Measurements from ENCODE around the gene MAU2.

The MAU2 gene

DNA sequence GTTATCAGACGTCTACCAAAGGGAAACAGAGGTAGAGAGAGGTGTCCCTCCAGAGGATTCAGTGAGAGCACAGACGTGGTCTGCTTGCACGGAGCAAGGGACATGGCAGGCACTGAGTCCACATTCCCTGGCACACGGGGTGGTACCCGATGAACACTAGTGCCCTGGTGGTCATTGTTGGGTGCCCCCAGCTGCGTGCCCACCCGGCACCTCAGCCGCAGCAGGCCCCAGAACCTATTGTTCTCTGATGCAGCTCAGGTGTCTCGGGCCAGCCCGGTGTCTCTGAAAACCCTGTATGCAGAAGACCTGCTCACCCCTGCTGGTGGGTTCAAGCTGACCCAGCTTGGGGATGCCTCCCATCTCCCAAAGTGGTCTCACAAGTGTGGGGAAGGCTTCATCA, 12.3 kb upstream of the MAU2 start:
- no peak for DNase-seq

DNA sequence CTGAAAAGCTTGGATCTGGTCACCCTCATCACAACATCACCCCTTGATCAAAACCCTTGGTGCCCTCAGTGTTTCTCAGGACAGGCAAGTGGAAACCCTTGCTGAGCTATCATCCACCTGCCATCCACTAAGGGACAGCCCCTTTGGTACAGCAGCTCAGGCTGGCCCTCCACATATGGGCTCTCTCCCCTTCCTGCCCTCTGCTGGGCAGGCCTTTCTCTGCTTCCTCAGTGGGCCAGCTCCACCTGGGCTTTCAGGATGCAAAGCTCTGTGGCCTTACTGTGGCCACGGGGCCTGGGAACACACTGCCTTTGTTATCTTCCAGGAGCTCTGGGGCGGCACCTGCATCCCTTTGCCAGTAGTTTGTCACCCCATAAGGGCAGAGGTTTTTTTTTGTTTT, 5.2 kb upstream of the MAU2 start:
- DNase-seq, result no peak

DNA sequence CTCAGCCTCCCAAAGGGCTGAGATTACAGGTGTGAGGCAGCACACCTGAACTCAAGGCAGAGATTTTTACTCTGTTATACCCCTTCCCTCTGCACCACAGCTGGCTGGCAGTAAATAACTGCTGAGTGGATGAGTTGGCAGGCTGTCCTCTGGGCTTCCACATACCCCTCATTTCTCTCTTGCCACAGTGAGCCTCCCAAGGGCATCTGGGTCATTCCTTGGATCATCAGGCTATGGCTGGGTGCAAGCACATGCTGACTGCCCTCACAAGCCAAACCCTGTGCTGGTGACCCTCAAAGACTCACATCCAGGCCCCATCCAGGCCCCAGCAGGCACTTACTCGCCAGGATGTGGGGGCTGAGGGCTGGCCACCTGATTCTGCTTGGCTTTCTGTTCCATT, 4.5 kb upstream of the MAU2 start:
- DNase-seq, result no peak

DNA sequence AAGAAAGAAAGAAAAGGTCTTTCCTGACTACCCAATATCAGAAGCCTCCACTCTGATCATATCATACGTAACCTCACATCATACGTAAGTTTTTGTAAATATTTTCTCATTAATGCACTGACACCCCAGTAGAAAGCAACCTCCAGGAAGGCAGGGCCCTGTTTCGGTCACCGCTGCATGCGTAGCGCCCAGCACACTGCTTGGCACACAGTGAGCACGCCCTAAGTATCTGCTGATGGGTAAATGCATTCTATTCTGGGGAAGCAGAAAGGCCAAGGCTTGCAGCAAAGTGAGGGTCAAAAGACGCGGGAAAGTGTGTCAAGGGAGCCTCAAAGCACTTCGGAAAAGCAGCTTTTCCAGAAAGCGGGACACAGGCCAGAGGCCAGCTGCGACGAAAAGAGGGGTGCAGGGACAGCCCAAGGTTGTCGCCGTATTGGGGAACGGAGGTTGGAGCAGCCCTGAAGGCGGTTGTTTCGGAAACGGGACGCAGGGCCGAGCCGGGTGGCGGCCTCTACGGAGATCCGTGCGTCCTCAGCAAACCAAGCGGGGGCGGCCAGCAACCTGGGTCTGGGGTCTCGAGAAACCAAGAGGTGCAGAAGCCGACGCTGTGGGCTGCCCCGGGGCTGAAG, 783 bp upstream of the MAU2 start:
- no peak for DNase-seq

DNA sequence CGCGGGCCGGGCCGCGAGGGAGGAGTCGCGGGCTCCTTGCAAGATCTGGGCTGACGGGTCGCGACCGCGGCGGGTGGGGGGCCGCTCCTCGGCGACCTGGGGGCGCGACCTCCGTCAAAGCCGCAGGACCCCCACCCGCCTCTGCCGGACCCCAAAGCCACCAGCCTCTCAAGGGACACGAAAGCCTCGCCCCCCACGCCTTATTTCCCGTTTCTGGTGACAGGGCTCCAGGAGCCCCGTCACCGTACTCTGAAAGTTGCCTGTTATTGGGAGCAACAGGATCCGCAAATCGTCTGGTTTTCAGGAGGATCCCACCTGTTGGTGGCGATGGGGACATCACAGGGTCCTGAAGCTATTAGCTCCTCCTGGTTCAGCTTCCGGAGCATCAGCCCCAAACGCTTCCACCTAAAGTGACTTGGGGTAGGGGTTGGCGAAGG, 530 bp downstream of the MAU2 start:
- no peak for DNase-seq

GRCh38 chr19:19324059-19324770, 3.6 kb downstream of the MAU2 start:
- no peak for DNase-seq

GRCh38 chr19:19327672-19328071, 7.0 kb downstream of the MAU2 start:
- no peak for DNase-seq

GRCh38 chr19:19329126-19329525, 8.5 kb downstream of the MAU2 start:
- DNase-seq, result no peak

GRCh38 chr19:19334063-19334988, 13.7 kb downstream of the MAU2 start:
- DNase-seq, result no peak

DNA sequence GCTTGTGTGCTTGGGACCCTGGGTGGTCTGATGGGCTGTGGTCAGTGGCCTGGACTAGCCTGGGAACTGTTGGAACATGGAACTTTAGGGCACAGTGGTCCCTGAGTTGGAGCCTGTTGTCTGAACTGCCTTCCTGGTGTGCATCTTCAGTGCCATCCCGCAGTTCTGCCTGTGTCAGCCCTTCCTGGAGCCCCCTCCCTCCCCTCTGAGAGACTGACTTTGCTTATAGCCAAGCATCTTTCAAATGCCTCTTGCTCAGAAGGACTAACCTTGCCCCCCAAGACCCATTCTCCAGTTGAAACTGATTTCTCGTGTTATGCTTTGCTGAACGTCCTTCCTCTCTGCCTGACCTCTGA, 14.3 kb downstream of the MAU2 start:
- no peak for DNase-seq

GRCh38 chr19:19335408-19336158, 15.0 kb downstream of the MAU2 start:
- DNase-seq, result no peak

DNA sequence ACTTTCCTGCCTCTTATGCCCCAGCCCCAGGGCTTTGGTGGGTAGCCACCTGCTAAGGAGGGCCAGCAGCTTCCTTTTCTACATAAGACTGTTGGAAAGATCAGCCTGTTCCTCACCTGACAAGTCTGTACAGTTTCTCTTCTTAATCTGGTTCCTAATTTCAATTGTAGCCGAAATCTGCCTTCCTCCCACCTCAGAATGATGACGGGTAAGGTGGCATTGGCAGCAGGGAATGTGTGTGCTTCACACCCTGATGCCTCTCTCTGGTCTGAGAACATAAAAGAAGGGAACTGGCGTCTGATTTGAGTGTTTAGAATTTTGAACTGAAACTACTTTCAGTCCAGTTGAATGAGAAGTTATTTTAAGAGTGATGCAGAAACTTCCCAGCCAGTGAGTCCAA, 16.0 kb downstream of the MAU2 start:
- no peak for DNase-seq

GRCh38 chr19:19337120-19337519, 16.5 kb downstream of the MAU2 start:
- no peak for DNase-seq

DNA sequence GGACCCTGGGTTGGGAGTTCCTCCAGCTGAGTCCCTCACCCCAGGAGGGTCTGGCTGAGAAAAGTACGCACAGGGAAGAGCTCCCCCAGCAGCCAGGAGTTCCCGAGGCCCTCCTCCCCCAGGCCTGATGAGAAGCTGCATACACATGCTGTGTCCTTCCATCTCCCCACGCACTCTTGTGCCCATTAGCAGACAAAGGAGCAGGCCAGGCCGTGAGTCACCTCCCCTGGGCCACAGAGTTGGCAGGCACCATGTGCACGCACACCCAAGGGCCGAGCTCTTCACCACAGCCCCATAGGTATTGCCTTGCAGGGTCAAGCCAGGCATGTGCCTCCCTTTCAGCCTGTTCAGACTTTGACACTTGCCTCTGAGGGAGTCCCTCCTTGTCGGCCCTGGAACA, 17.5 kb downstream of the MAU2 start:
- DNase-seq, result no peak

- no peak for DNase-seq
These were observed 20.4 kb downstream of the MAU2 start for GRCh38 chr19:19341026-19341425.

DNA sequence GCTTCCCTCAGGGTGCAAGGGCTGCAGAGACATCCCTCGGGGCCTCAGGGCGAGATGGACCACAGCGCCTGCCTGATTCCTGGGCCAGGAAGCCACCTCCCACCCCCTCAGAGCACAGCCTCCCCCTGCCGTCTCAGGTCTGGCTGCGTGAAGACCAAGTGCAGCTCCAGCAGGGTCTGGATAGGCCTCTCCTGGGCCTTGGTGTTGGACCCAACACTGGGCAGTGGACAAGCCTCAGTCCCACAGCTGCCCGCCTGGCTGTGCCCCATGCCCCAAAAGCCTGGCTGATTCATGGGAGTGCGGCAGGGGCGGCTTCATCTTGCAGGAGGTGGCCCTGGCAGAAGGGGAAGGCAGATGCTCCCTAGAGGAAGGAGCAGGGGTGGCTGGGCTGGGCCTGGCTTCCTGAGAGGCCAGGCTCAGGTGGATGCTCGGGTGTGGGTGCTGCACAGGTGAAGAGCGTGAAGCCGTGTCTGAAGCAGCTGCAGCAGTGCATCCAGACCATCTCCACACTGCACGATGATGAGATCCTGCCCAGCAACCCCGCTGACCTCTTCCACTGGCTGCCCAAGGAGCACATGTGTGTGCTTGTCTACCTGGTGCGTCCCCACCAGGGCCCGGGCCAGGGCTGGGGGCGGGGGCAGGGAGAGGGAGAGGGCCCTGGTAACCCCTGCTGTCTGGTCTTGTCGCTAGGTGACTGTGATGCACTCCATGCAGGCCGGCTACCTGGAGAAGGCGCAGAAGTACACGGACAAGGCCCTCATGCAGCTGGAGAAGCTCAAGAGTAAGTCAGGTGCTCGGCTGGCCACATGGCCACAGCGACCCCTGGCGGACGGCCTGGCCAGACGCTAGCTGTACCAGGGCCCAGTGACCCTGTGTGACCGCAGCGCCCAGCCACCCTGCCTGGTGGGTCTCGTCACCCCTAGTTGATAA, 21.7 kb downstream of the MAU2 start:
- DNase-seq, result no peak

DNA sequence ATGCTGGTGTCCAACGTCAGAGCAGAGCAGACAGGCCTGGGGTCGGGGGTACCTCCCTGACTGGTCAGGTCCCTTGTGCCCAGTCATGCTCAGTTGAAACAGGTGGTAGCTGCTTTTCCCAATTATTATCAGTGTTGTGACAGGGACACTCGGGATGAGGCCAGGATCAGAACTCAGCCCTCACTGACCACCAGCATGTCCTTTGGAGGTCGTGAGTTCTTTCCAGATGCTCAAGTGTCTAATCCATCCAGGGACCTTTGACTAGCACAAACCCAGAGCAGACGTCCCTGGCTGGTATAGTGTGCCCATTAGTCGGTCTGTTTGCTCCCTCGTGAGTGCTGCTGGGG, 22.4 kb downstream of the MAU2 start:
- no peak for DNase-seq

DNA sequence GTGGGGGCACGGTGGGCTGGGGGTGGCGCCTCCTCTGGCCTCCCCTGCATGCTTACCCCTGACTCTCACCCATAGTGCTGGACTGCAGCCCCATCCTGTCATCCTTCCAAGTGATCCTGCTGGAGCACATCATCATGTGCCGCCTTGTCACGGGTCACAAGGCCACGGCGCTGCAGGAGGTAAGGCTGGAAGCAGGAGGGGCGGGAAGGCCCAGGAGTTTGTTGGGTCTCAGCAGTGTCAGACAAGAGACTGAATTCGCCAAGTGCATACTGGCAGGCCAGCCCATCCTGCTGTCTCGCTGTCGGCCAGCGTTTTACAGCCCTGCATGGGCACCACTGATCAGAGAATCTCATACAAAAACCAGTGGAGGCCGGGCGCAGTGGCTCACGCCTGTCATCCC, 23.1 kb downstream of the MAU2 start:
- DNase-seq, result no peak

- DNase-seq, result no peak
These were observed 24.6 kb downstream of the MAU2 start for GRCh38 chr19:19345232-19345631.

DNA sequence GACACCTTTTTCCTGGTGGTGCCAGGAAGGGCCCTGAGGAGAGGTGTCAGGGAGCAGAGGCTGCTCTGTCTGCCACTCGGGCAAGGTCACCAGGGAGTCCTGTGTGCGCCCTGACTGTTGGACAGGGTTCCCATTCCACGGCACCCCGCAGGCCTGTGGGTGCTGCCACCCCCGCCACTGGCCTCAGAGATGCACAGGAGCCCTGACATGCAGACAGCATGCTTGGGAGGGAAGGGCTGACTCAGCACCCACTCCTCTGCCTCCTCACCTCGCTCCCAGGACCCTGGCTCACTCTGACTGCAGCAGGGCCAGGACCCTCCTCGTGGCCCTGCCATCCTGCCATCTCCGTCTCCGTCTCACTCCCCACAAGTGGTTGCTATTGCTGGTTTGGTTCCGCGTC, 25.3 kb downstream of the MAU2 start:
- DNase-seq, result no peak

- no peak for DNase-seq
These were observed 26.9 kb downstream of the MAU2 start for GRCh38 chr19:19347401-19348110.

DNA sequence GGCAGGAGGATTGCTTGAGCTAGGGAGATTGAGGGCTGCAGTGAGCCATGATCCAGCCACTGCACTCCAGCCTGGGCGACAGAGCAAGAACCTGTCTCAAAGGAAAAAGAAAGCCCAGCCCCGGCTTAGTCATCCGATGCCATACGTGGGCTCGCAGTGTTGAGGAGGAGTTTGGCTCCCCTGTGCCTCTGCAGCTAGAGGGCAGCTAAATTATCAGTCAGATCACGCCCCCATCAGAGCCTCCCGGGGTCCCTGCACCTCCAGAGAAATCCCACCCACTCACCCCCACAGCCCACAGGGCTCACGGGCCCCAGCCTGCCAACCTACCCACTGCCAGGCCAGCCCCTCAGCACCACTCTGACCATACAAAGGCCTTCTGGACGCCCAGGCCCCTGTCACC, 27.6 kb downstream of the MAU2 start:
- DNase-seq, result no peak

Measured in NCI-H2081 treated with DMSO at 0.1 percent for 48 hours (cell line).